Stimulated activated effector memory CD8-positive, alpha-beta T cell treated with anti-CD3 and anti-CD28 coated beads, Interleukin-12 subunit alpha, Interleukin-12 subunit beta, amount 100 ng/mL, for 72 hours (primary cell): Measurements from ENCODE around the gene NTN1.

ENCODE experiments used
- ATAC-seq: fragments of 150-1000 bp; cut with Tn5 transposase; 2 replicates; pipeline ENCODE4 v1.10.0; 2021
- DNase-seq, 2 donors: peaks; one replicate each; pipeline ENCODE4 v3.0.0; 2021 to 2022; ENCODE audit warnings: low spot score in 2 of 2
- H3K27ac Mint-ChIP-seq: one replicate; pipeline ENCODE4 v1.8.0; 2022; ENCODE audit warnings: mild to moderate bottlenecking, mixed read lengths
- H3K36me3 Mint-ChIP-seq: one replicate; pipeline ENCODE4 v1.8.0; 2022; ENCODE audit warnings: mild to moderate bottlenecking, mixed read lengths
- H3K4me1 Mint-ChIP-seq: one replicate; pipeline ENCODE4 v1.8.0; 2022; ENCODE audit warnings: mixed read lengths
- H3K4me3 Mint-ChIP-seq: one replicate; pipeline ENCODE4 v1.8.0; 2022; ENCODE audit warnings: mild to moderate bottlenecking, mixed read lengths
- H3K9me3 Mint-ChIP-seq: one replicate; pipeline ENCODE4 v1.8.0; 2022; ENCODE audit warnings: mixed read lengths

NTN1 gene

GRCh38 chr17:9185688-9186284 lies 164.5 kb downstream of the NTN1 start:
- DNase-seq (no peak), ATAC-seq (no peak)
- no peaks in the 10 kb centered on the region for H3K36me3 Mint-ChIP-seq
- H3K4me3 Mint-ChIP-seq: no peak overlapping the region
- no peak overlapping the region for H3K27ac Mint-ChIP-seq
- H3K9me3 Mint-ChIP-seq: no peaks in the 10 kb centered on the region
- H3K4me1 Mint-ChIP-seq: peaks cover 8% of the 10 kb centered on the region

GRCh38 chr17:9187828-9188227 lies 166.5 kb downstream of the NTN1 start:
- no peak overlapping the region for H3K27ac Mint-ChIP-seq
- H3K4me1 Mint-ChIP-seq: peaks cover 8% of the 10 kb centered on the region

GRCh38 chr17:9188367-9188766 lies 167.1 kb downstream of the NTN1 start:
- no peaks in the 10 kb centered on the region for H3K9me3 Mint-ChIP-seq

More at GRCh38 chr17:9187828-9188227, 166.5 kb downstream of the NTN1 start:
- Mint-ChIP-seq H3K9me3 (no peaks in the 10 kb centered on the region), H3K4me3 (no peak overlapping the region), H3K36me3 (no peaks in the 10 kb centered on the region)
- DNase-seq (no peak), ATAC-seq (no peak)

GRCh38 chr17:9189870-9190269 lies 168.6 kb downstream of the NTN1 start:
- H3K4me1 Mint-ChIP-seq: no peaks in the 10 kb centered on the region
- no peak for DNase-seq
- ATAC-seq: no peak
- H3K36me3 Mint-ChIP-seq: no peaks in the 10 kb centered on the region
- H3K9me3 Mint-ChIP-seq: no peaks in the 10 kb centered on the region
- H3K4me3 Mint-ChIP-seq: no peak overlapping the region
- H3K27ac Mint-ChIP-seq: no peak overlapping the region

More at GRCh38 chr17:9188367-9188766, 167.1 kb downstream of the NTN1 start:
- Mint-ChIP-seq H3K4me3 (no peak overlapping the region), H3K4me1 (peaks cover 8% of the 10 kb centered on the region), H3K36me3 (no peaks in the 10 kb centered on the region), H3K27ac (no peak overlapping the region)
- DNase-seq: no peak
- no peak for ATAC-seq

- Mint-ChIP-seq H3K9me3 (no peaks in the 10 kb centered on the region), H3K4me3 (no peak overlapping the region), H3K36me3 (no peaks in the 10 kb centered on the region), H3K4me1 (no peaks in the 10 kb centered on the region), H3K27ac (no peak overlapping the region)
- no peak for ATAC-seq
- no peak for DNase-seq
These were observed 170.7 kb downstream of the NTN1 start for GRCh38 chr17:9192010-9192409.

GRCh38 chr17:9195411-9195810 lies 174.1 kb downstream of the NTN1 start:
- no peaks in the 10 kb centered on the region for H3K36me3 Mint-ChIP-seq
- ATAC-seq: no peak

GRCh38 chr17:9195961-9196670 lies 174.8 kb downstream of the NTN1 start:
- DNase-seq: no peak
- Mint-ChIP-seq H3K9me3 (no peaks in the 10 kb centered on the region), H3K4me1 (no peaks in the 10 kb centered on the region), H3K4me3 (no peak overlapping the region), H3K36me3 (no peaks in the 10 kb centered on the region), H3K27ac (no peak overlapping the region)
- ATAC-seq: peak; percentile 21

More at GRCh38 chr17:9195411-9195810, 174.1 kb downstream of the NTN1 start:
- no peak for DNase-seq
- no peak overlapping the region for H3K4me3 Mint-ChIP-seq
- H3K27ac Mint-ChIP-seq: no peak overlapping the region
- no peaks in the 10 kb centered on the region for H3K4me1 Mint-ChIP-seq
- no peaks in the 10 kb centered on the region for H3K9me3 Mint-ChIP-seq

GRCh38 chr17:9199571-9200551 lies 178.6 kb downstream of the NTN1 start:
- H3K36me3 Mint-ChIP-seq: no peaks in the 10 kb centered on the region
- DNase-seq (no peak), ATAC-seq (no peak)
- no peak overlapping the region for H3K27ac Mint-ChIP-seq
- H3K4me3 Mint-ChIP-seq: no peak overlapping the region
- H3K9me3 Mint-ChIP-seq: no peaks in the 10 kb centered on the region
- peaks cover 6% of the 10 kb centered on the region for H3K4me1 Mint-ChIP-seq

- DNase-seq: no peak
- H3K9me3 Mint-ChIP-seq: no peaks in the 10 kb centered on the region
- peaks cover 6% of the 10 kb centered on the region for H3K4me1 Mint-ChIP-seq
- H3K4me3 Mint-ChIP-seq: no peak overlapping the region
- no peaks in the 10 kb centered on the region for H3K36me3 Mint-ChIP-seq
- ATAC-seq: no peak
- no peak overlapping the region for H3K27ac Mint-ChIP-seq
These were observed 179.5 kb downstream of the NTN1 start for GRCh38 chr17:9200699-9201359.

- Mint-ChIP-seq H3K27ac (no peak overlapping the region), H3K4me3 (no peak overlapping the region), H3K9me3 (no peaks in the 10 kb centered on the region), H3K36me3 (no peaks in the 10 kb centered on the region), H3K4me1 (peaks cover 6% of the 10 kb centered on the region)
- DNase-seq (no peak), ATAC-seq (no peak)
These were observed 181.2 kb downstream of the NTN1 start for GRCh38 chr17:9202532-9202931.

- no peak for DNase-seq
- Mint-ChIP-seq H3K4me3 (no peak overlapping the region), H3K27ac (peak overlapping the region; percentile 36), H3K36me3 (no peaks in the 10 kb centered on the region), H3K4me1 (peaks cover 6% of the 10 kb centered on the region), H3K9me3 (no peaks in the 10 kb centered on the region)
- ATAC-seq: no peak
These were observed 182.6 kb downstream of the NTN1 start for GRCh38 chr17:9203771-9204425.

- H3K4me3 Mint-ChIP-seq: no peak overlapping the region
- no peak for ATAC-seq
- H3K27ac Mint-ChIP-seq: no peak overlapping the region
- no peaks in the 10 kb centered on the region for H3K9me3 Mint-ChIP-seq
- no peaks in the 10 kb centered on the region for H3K36me3 Mint-ChIP-seq
- DNase-seq: no peak
- peaks cover 6% of the 10 kb centered on the region for H3K4me1 Mint-ChIP-seq
These were observed 183.5 kb downstream of the NTN1 start for GRCh38 chr17:9204637-9205329.

GRCh38 chr17:9205520-9206409 lies 184.5 kb downstream of the NTN1 start:
- DNase-seq: no peak
- H3K36me3 Mint-ChIP-seq: no peaks in the 10 kb centered on the region
- peak; percentile 19 for ATAC-seq
- no peaks in the 10 kb centered on the region for H3K9me3 Mint-ChIP-seq
- no peak overlapping the region for H3K4me3 Mint-ChIP-seq
- no peak overlapping the region for H3K27ac Mint-ChIP-seq
- H3K4me1 Mint-ChIP-seq: peaks cover 6% of the 10 kb centered on the region
